ENCODE measurements around the gene SLC25A1. TPM values are rescaled to one million over a fixed set of nuclear protein-coding genes. Genes with fewer than 3 reads are reported as not detected.

SLC25A1 gene
- total RNA-seq, 1 donor from 2014 or later = 20.9 TPM

DNA sequence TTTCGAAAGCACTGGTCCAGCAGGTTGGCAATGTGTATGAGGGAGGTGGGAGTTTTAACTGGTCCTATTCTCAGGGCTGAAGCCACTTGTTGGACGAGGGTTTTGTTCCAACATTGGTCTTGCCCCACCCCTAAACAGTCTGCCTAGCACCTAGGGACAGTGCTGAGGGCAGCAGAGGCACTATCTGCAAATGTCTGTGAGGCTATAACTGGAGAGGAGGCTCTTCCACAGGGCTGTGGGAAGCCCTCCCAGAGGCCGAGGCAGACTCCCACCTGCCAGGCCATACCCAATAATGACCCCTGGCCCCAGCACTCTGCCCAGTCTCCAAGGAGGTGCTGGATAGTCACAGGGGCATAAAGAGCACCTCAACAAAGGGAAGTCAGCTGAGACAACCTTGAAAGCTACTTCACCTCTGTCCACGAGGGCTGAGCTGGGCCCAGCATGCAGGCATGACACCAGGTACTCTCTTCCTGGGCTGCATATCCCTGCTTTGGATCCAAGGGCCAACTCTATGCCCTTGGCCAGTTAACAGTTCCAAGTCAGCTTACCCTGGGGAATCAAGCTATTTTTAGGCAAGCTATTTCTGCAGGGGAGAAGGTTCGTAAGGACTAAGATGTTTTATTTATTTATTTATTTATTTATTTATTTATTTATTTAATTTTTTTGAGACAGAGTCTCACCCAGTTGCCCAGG lies 40.2 kb upstream of the SLC25A1 start:
- H3K36me3 ChIP-seq = peaks cover 42% of the 10 kb centered on the region

DNA sequence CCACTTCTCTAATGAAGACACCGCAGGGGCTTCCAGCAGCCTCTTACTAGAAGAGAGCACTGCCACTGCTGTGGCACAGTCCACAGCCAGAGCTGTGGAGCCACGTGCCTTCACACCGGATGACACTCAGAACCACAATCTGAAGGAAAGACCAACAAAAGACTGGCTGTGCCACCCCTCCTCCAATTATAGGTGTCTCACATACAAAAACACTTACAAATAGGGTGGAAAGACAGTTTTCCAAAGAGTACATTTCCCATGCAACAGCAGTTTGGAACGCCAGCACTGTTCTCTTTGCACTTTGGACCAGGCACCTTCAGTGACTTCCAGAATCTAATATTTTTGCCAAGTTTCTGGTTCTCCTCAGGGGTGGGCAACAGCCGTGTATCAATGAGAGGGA lies 38.0 kb upstream of the SLC25A1 start:
- no peak overlapping the region for H3K4me3 ChIP-seq
- no peaks in the 10 kb centered on the region for H3K27me3 ChIP-seq (ENCODE audit: low read depth)
- TF ChIP-seq, protein P1, sequence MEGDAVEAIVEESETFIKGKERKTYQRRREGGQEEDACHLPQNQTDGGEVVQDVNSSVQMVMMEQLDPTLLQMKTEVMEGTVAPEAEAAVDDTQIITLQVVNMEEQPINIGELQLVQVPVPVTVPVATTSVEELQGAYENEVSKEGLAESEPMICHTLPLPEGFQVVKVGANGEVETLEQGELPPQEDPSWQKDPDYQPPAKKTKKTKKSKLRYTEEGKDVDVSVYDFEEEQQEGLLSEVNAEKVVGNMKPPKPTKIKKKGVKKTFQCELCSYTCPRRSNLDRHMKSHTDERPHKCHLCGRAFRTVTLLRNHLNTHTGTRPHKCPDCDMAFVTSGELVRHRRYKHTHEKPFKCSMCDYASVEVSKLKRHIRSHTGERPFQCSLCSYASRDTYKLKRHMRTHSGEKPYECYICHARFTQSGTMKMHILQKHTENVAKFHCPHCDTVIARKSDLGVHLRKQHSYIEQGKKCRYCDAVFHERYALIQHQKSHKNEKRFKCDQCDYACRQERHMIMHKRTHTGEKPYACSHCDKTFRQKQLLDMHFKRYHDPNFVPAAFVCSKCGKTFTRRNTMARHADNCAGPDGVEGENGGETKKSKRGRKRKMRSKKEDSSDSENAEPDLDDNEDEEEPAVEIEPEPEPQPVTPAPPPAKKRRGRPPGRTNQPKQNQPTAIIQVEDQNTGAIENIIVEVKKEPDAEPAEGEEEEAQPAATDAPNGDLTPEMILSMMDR (IDR thresholded peaks at IDR 0.05; ENCODE audit: borderline replicate concordance) = no peak
- peaks cover 21% of the 10 kb centered on the region for H3K36me3 ChIP-seq
- peaks cover 34% of the 10 kb centered on the region for H3K4me1 ChIP-seq
- intact Hi-C loops (cut with micrococcal nuclease) = no loop called here
- no peaks in the 10 kb centered on the region for H3K9me3 ChIP-seq (replicated peaks)
- DNase-seq = no peak
- no peak overlapping the region for H3K27ac ChIP-seq (replicated peaks)

More for the DNA sequence above, 40.2 kb upstream of the SLC25A1 start:
- Histone ChIP-seq H3K4me1 (peaks cover 35% of the 10 kb centered on the region), H3K4me3 (no peak overlapping the region), H3K9me3 (replicated peaks) (no peaks in the 10 kb centered on the region), H3K27me3 (ENCODE audit: low read depth) (no peaks in the 10 kb centered on the region), H3K27ac (replicated peaks) (peak overlapping the region; percentile 87)
- TF ChIP-seq, protein P1 (IDR thresholded peaks at IDR 0.05; ENCODE audit: borderline replicate concordance) = no peak
- intact Hi-C loops (cut with micrococcal nuclease) = no loop called here
- no peak for DNase-seq

DNA sequence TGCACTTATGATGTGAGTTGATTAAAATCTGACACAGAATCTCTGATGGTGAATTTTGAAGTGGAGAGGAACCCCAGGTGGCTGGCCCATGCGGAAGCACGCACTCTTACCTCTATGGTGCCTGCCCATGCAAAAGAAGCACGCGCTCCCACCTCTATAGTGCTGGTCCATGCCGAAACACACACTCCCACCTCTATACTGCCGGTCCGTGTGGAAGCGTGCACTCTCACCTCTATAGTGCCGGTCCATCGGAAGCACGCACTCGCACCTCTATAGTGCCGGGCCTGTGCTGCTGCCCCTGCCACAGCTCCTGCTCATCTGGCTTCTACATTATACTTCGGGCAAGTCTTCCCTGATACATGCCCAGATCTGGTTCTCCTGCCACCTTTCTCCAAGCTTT lies 36.8 kb upstream of the SLC25A1 start:
- Histone ChIP-seq H3K4me3 (no peak overlapping the region), H3K27ac (replicated peaks) (no peak overlapping the region), H3K9me3 (replicated peaks) (no peaks in the 10 kb centered on the region), H3K4me1 (peaks cover 27% of the 10 kb centered on the region), H3K36me3 (peaks cover 14% of the 10 kb centered on the region), H3K27me3 (ENCODE audit: low read depth) (no peaks in the 10 kb centered on the region)
- DNase-seq = no peak
- intact Hi-C loops (cut with micrococcal nuclease) = no loop called here
- TF ChIP-seq, protein P1 (IDR thresholded peaks at IDR 0.05; ENCODE audit: borderline replicate concordance) = no peak

DNA sequence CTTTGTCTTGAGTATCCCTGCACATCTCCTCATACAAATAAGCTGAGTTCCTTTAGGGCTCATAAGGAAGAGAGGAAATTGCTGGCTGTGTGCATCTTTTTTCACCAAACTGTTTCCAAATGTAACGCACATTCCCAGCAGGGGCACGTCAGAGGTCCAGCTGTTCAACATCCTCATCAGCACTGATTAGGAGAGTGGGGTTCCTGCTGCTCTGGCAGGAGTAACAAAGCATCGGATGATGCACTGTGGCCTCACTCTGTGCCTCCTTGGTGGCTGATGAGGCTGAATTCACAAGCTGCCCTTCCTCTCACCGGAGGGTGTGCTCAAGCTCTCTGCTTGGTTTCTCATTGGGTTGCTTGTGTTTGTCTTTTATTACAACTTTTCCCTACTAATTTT lies 35.5 kb upstream of the SLC25A1 start:
- DNase-seq = no peak
- no peaks in the 10 kb centered on the region for H3K9me3 ChIP-seq (replicated peaks)
- H3K4me3 ChIP-seq = no peak overlapping the region
- intact Hi-C loops (cut with micrococcal nuclease) = no loop called here
- TF ChIP-seq, protein P1 (IDR thresholded peaks at IDR 0.05; ENCODE audit: borderline replicate concordance) = no peak
- H3K4me1 ChIP-seq = peaks cover 20% of the 10 kb centered on the region
- no peak overlapping the region for H3K27ac ChIP-seq (replicated peaks)
- peaks cover 27% of the 10 kb centered on the region for H3K36me3 ChIP-seq
- no peaks in the 10 kb centered on the region for H3K27me3 ChIP-seq (ENCODE audit: low read depth)

DNA sequence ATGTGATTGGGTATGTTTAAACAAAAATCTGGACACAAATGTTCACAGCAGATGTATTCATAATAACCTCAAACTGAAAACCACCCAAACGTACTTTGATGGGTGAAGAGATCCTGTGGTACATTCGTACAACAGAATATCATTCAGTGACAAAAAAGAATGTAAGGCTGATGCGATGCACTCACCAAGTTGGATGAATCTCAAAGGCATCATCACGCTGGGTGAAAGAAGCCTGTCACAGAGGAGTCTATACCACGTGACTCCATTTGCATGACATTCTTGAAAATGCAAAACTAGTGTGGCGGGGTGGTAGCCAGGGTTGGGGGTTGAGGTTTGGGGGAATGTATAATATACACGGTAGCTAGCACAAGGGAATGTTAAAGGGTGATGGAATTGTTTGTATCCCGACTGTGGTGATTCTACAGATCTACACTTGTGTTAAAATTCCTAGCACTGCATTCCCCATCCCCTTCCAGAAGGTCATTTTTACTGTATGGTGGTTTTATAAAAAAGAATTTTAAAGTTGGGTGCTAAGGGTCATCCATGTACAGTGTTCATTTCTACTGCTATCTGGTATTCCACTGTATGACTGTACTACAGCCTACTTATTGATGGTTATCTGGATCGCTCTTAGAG lies 35.0 kb upstream of the SLC25A1 start:
- DNase-seq = no peak
- no peaks in the 10 kb centered on the region for H3K9me3 ChIP-seq (replicated peaks)
- intact Hi-C loops (cut with micrococcal nuclease) = no loop called here
- peaks cover 32% of the 10 kb centered on the region for H3K36me3 ChIP-seq
- no peak overlapping the region for H3K4me3 ChIP-seq
- H3K27ac ChIP-seq (replicated peaks) = no peak overlapping the region
- H3K27me3 ChIP-seq (ENCODE audit: low read depth) = no peaks in the 10 kb centered on the region
- peaks cover 15% of the 10 kb centered on the region for H3K4me1 ChIP-seq
- TF ChIP-seq, protein P1 (IDR thresholded peaks at IDR 0.05; ENCODE audit: borderline replicate concordance) = no peak
